HG03521 (cell line): ENCODE measurements around the gene ACOT13.
A peak's percentile ranks its signal among the peaks of the same experiment; 100 is the strongest.
"Not testable (repeated sequence)": the region's sequence is repeated elsewhere in the genome, so short reads cannot be mapped to it uniquely, and the experiment has no call there.

ENCODE experiments used
- ATAC-seq: cut with Tn5 transposase; IDR thresholded peaks from one replicate; pipeline ENCODE4 v1.9.1; 2021; ENCODE audit warnings: mild to moderate bottlenecking, moderate library complexity; ENCODE audit not compliant: unreplicated experiment

The ACOT13 gene

GRCh38 chr6:24666641-24667377 lies at the start of gene ACOT13, which contains the start of gene TDP2:
Gene ACOT13 (plus strand): TSS chr6:24667077. CDS start chr6:24667264, 187 bp downstream.
Gene TDP2 (minus strand): TSS chr6:24666899. CDS start chr6:24666862, 37 bp downstream.
- ATAC-seq, result peak; percentile 90

- no peak for ATAC-seq
These were observed 47.2 kb upstream of the ACOT13 start for GRCh38 chr6:24619661-24620060.

DNA sequence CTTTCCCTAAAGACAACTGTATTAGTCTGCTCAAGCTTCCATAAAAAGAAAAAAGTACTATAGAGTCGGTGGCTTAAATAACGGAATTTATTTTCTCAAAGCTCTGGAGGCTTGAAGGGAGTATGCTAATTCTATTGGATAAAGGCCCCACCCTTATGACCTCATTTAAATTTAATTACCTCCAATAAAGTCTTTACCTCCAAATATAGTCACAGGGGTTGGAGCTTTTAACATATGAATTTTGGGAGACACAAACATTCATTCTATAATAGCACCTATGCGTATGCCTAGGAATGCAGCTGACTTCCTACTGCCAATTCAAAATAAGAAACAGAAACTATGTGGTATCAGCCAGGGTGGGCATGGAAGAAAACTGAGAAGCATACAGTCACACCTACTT lies 46.2 kb upstream of the ACOT13 start:
- ATAC-seq, result no peak

GRCh38 chr6:24621626-24622289 lies 45.1 kb upstream of the ACOT13 start:
- no peak for ATAC-seq

GRCh38 chr6:24630856-24631505 lies 35.9 kb upstream of the ACOT13 start:
- ATAC-seq, result no peak

GRCh38 chr6:24631671-24632070 lies 35.2 kb upstream of the ACOT13 start:
- ATAC-seq, result no peak

DNA sequence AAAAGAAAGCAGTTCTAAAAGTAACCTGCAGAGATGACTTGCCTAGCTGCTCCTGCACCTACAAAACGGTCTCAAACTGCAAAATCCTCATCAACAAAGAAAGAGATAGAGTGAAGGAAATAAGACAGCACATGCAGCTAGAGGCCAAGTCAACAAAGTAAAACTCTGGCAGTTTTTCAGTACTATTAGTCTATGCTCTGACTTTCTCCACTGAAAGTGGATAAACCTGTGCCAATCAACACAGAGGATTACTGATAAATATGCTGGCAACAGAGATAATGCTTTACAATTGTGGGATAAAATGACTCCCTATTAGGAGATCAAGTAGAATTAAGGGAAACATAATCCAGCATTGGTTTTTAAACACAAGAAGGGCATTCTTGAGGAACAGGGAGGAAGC lies 34.3 kb upstream of the ACOT13 start:
- no peak for ATAC-seq

DNA sequence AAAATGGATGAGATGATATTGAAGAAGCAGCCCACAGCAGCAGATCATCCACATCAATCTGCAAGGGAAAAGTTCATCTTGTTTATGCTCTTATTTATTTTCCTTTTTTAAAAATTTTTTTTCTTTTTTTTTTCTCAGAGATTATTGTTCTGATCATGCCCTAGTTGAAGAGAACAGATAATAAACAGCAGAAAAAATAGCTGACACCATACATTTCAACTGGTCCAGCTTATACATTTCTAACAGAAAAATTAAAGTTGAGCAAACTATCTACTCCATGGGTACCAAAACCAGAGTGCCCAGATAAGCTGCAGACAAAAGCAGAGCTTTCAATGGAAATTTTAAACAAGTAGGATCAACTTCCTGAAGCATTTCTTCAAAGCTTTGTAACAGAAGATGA lies 30.2 kb upstream of the ACOT13 start:
- no peak for ATAC-seq

GRCh38 chr6:24640166-24640565 lies 26.7 kb upstream of the ACOT13 start:
- ATAC-seq, result no peak

GRCh38 chr6:24640631-24641030 lies 26.2 kb upstream of the ACOT13 start:
- not testable (repeated sequence) for ATAC-seq

GRCh38 chr6:24642061-24642460 lies 24.8 kb upstream of the ACOT13 start:
- ATAC-seq, result no peak

GRCh38 chr6:24643920-24644319 lies 23.0 kb upstream of the ACOT13 start:
- ATAC-seq, result no peak

- ATAC-seq, result no peak
These were observed 22.5 kb upstream of the ACOT13 start for GRCh38 chr6:24644377-24644776.

DNA sequence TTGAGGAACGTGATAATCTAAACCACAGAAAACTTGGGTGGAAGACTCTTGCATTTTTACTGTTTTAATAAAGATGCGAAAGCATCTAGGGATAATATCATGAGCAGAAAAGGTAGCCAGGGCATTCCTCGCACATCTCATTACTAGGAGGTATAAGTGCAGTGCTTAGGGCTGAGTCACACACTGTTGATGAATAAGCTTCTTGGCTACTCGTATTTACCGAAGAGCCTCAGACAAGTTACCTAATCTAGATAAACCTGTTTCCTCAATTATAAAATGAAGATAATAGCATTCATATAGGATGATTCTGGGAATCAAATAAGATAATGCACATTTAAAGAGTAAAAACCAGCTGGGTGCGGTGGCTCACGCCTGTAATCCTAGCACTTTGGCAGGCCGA lies 20.1 kb upstream of the ACOT13 start:
- ATAC-seq, result no peak

DNA sequence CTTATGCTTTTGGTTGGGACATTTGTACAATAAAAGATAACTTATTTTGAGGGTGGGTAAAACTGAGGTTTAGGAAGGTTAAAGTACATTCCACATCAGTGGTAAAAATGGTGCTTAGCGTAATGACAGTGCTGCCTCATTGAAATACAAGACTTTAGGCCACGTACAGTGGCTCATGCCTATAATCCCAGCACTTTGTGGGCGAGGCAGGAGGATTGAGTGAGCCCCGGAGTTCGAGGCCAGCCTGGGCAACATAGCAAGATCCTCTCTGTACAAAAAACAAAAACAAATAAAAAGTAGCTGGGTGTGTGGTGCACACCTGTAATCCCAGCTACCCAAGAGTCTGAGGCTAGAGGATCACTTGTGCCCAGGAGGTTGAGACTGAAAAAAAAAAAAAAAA lies 18.6 kb upstream of the ACOT13 start:
- no peak for ATAC-seq

DNA sequence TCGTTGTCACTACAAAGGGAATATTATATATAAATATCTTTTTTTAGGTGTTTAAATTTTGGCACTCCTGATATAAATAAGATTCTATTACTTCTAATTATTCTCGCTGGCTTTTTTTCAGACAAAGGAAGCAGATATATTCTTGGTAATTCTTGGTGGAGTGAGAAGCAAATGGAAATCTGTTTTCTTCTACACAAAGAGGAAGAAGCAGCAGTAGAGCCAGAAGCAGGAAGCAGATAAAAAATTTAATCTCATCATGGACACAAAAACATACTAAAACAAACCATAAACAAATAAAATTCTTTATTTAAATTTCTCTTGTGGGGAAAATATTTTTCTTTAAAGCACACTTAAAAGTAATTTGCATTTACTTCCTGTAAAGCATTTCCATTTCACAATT lies 17.2 kb upstream of the ACOT13 start:
- ATAC-seq, result no peak

- no peak for ATAC-seq
These were observed 16.5 kb upstream of the ACOT13 start for GRCh38 chr6:24650365-24650764.

GRCh38 chr6:24655215-24655614 lies 11.7 kb upstream of the ACOT13 start:
- no peak for ATAC-seq

GRCh38 chr6:24658573-24659560 lies 8.0 kb upstream of the ACOT13 start:
- no peak for ATAC-seq

DNA sequence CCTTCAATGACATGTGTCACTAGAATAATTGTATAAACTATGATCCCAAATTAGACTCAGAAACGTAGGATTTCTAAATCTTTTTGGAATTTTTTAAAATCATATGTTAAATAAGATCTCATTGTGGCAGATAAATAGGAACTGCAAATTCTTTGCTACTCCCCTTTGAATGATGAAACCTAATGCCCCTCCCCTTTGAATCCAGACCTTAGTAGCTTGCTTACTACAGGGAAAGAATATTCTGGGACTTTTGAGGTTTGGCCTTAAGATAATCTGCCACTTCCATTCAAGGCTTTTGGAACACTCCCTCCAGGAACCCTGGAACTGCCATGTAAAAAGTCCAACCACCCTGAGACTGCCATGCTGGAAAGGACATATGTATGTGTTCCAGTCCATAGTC lies 7.3 kb upstream of the ACOT13 start:
- no peak for ATAC-seq

DNA sequence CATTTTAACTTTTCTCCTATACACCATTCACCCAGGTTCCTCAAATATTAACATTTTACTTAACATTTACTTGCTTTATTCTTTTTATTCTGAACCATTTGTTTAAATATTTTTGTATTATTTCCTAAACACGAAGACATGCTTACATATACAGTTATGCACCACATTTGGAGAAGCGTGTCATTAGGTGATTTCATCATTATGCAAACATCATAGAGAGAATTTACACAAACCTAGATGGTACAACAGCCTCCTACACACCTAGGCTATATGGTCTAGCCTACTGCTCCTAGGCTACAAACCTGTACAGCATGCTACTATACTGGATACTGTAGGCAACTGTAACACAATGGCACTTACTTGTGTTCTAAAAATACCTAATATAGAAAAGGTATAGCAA lies 6.8 kb upstream of the ACOT13 start:
- ATAC-seq, result no peak
